ENCODE data around the gene ZNHIT2. TPM values are rescaled to one million over a fixed set of nuclear protein-coding genes. Genes with fewer than 3 reads are reported as not detected.

Gene ZNHIT2
- total RNA-seq: 21.3 and 28.1 TPM in 2 replicates

- peak; percentile 93 for TF ChIP-seq CTCF (IDR thresholded peaks at IDR 0.05; ENCODE audit: insufficient read depth, low read length, poor library complexity, severe bottlenecking)
- H3K27me3 ChIP-seq (ENCODE audit: control insufficient read depth, insufficient read depth, low read length): no peaks in the 10 kb centered on the region
- peaks cover 9% of the 10 kb centered on the region for H3K36me3 ChIP-seq (ENCODE audit: control insufficient read depth, insufficient read depth, low read length)
- DNase-seq (ENCODE audit: low read depth): peak; percentile 89
- H3K4me3 ChIP-seq (ENCODE audit: low read depth, low read length): peak within 1 kb of the TSS; percentile 96
These were observed at the start of gene ZNHIT2 for GRCh38 chr11:65117206-65118096. ZNHIT2 (minus strand) TSS chr11:65117701; CDS start chr11:65117653, 48 bp downstream.

GRCh38 chr11:65166893-65167292 lies 49.4 kb upstream of the ZNHIT2 start:
- no peak for DNase-seq (ENCODE audit: low read depth)
- Histone ChIP-seq H3K27me3 (ENCODE audit: control insufficient read depth, insufficient read depth, low read length) (no peaks in the 10 kb centered on the region), H3K4me3 (ENCODE audit: low read depth, low read length) (no peak overlapping the region), H3K36me3 (ENCODE audit: control insufficient read depth, insufficient read depth, low read length) (no peaks in the 10 kb centered on the region)
- no peak for TF ChIP-seq CTCF (IDR thresholded peaks at IDR 0.05; ENCODE audit: insufficient read depth, low read length, poor library complexity, severe bottlenecking)

DNA sequence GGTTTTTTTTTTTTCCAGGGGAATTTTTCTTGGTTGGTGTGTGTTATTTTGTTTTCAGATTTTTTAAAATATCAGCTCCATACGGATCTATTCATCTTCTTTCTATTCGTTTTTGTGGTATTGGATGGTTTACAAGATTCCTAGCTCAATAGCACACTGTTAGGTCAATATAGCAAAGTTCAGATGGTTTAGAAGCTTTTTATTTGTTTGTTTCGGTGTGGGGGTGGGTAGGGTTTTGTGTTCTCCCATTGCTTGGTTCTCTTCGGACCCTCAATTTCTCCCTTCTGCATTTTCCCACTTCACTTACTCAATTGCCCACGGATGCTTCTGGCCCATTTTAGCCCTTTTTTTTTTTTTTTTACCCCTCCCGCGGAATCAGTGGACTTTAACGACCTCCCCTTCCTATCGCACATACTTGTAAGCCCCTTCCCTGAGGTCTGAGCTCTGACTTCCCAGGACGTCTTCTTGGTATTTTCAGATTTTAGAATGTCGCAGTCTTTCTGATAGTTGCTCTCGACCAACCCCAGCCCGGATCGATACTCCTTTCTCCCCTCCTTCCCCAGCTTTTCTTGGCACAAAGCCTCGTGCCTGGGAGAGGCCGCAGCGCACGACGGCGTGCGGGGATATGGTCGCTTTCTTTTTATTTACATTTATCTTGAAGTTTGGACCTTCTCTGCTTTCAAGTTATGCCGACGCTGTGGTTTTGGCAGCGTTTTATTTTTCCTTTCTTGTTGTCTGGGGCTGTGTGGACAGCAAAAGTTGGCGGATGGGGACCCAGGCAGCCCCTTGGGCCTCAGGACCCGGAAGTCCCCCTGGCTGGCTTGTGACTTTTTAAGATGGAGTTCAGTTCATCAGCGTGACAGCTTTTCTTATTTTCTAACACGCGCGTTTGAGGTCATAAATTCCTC lies 48.2 kb upstream of the ZNHIT2 start:
- no peak for DNase-seq (ENCODE audit: low read depth)
- Histone ChIP-seq H3K36me3 (ENCODE audit: control insufficient read depth, insufficient read depth, low read length) (no peaks in the 10 kb centered on the region), H3K4me3 (ENCODE audit: low read depth, low read length) (no peak overlapping the region), H3K27me3 (ENCODE audit: control insufficient read depth, insufficient read depth, low read length) (no peaks in the 10 kb centered on the region)
- TF ChIP-seq CTCF (IDR thresholded peaks at IDR 0.05; ENCODE audit: insufficient read depth, low read length, poor library complexity, severe bottlenecking): no peak

- H3K4me3 ChIP-seq (ENCODE audit: low read depth, low read length): no peak overlapping the region
- no peak for TF ChIP-seq CTCF (IDR thresholded peaks at IDR 0.05; ENCODE audit: insufficient read depth, low read length, poor library complexity, severe bottlenecking)
These were observed 46.2 kb upstream of the ZNHIT2 start for GRCh38 chr11:65163684-65164083.

GRCh38 chr11:65160643-65161042 lies 43.1 kb upstream of the ZNHIT2 start:
- Histone ChIP-seq H3K36me3 (ENCODE audit: control insufficient read depth, insufficient read depth, low read length) (no peaks in the 10 kb centered on the region), H3K27me3 (ENCODE audit: control insufficient read depth, insufficient read depth, low read length) (no peaks in the 10 kb centered on the region), H3K4me3 (ENCODE audit: low read depth, low read length) (no peak overlapping the region)
- DNase-seq (ENCODE audit: low read depth): no peak
- no peak for TF ChIP-seq CTCF (IDR thresholded peaks at IDR 0.05; ENCODE audit: insufficient read depth, low read length, poor library complexity, severe bottlenecking)

More at GRCh38 chr11:65163684-65164083, 46.2 kb upstream of the ZNHIT2 start:
- H3K36me3 ChIP-seq (ENCODE audit: control insufficient read depth, insufficient read depth, low read length): no peaks in the 10 kb centered on the region
- DNase-seq (ENCODE audit: low read depth): no peak
- H3K27me3 ChIP-seq (ENCODE audit: control insufficient read depth, insufficient read depth, low read length): no peaks in the 10 kb centered on the region
